ENCODE measurements around the gene PCA3. TPM values are rescaled to one million over a fixed set of nuclear protein-coding genes. Genes with fewer than 3 reads are reported as not detected.

Gene PCA3
- total and polyA plus RNA-seq, 9 of the 15 experiments (the other 6 are each of a cell fraction or from before 2014, with no cell fraction given): not detected

GRCh38 chr9:76716085-76716672, 48.1 kb upstream of the PCA3 start:
- no TSS peak for BruUV-seq (replicated peaks)
- no peak for DNase-seq (ENCODE audit: extremely low read depth in 1 of 4, low spot score in 3 of 4)
- Histone ChIP-seq H3K79me2 (ENCODE audit: control insufficient read depth, insufficient read depth, low read length) (no peaks in the 10 kb centered on the region), H3K27me3 (ENCODE audit: control insufficient read depth in 2 of 2, insufficient read depth in 2 of 2, low read length in 2 of 2) (peaks cover 0 to 4% of the 10 kb centered on the region in 2 experiments; a peak in 2 of 5 replicates), H2AFZ (ENCODE audit: low read depth, low read length) (no peak overlapping the region), H4K20me1 (replicated peaks; ENCODE audit: control insufficient read depth, insufficient read depth, low read length) (no peaks in the 10 kb centered on the region), H3K4me3 (no peak overlapping the region), H3K36me3 (ENCODE audit: control insufficient read depth, insufficient read depth, low read length) (no peaks in the 10 kb centered on the region), H3K9me3 (replicated peaks; ENCODE audit: control insufficient read depth, insufficient read depth, low read depth, low read length) (no peaks in the 10 kb centered on the region), H3K4me1 (replicated peaks in 1 of 2; ENCODE audit: control insufficient read depth in 2 of 2, insufficient read depth in 2 of 2, low read length in 2 of 2) (no peaks in the 10 kb centered on the region), H3K4me2 (ENCODE audit: insufficient read depth, low read length) (no peak overlapping the region), H3K27ac (ENCODE audit: extremely low read depth, low read depth, low read length) (no peak overlapping the region), H3K9me1 (ENCODE audit: control insufficient read depth, insufficient read depth, low read length) (no peaks in the 10 kb centered on the region), H3K9ac (ENCODE audit: insufficient read depth in 1 of 2, low read depth in 2 of 2, low read length in 2 of 2) (no peak overlapping the region)
- 7% methylated on average over 4 of the region's 7 CpGs for WGBS (ENCODE audit: insufficient coverage, low coverage, missing lambda C conversion rate)
- no peak for ATAC-seq
- no peak for FAIRE-seq
- ChIA-PET POLR2A (interaction anchor here (0.7 kb wide), 1 partner anchor 64 kb away, joined by 3 read pairs; no protein-coding TSS in a partner anchor), CTCF (ENCODE audit: low intra/inter-chr PET ratio) (no interaction called here)
- in situ Hi-C loops (cut with MboI) (no loop called here), intact Hi-C loops (cut with micrococcal nuclease) (loop anchor here (10.0 kb wide), 1 partner anchor 401 kb away; no protein-coding TSS in a partner anchor)
- peak; percentile 98 for TF ChIP-seq MYNN (IDR thresholded peaks at IDR 0.05)
- peak; percentile 80; the same call in 1 of the 2 replicates for TF ChIP-seq MYNN (CRISPR knock-in tag; IDR thresholded peaks at IDR 0.05)
- no peak for TF ChIP-seq MCM2 (IDR thresholded peaks at IDR 0.05; ENCODE audit: low read depth)
- peak; percentile 67 for TF ChIP-seq RFX1 (IDR thresholded peaks at IDR 0.05)

- H2AFZ ChIP-seq (ENCODE audit: low read depth, low read length): no peak overlapping the region
- H3K4me1 ChIP-seq (replicated peaks in 1 of 2; ENCODE audit: control insufficient read depth in 2 of 2, insufficient read depth in 2 of 2, low read length in 2 of 2): no peaks in the 10 kb centered on the region
- no peak overlapping the region for H3K4me2 ChIP-seq (ENCODE audit: insufficient read depth, low read length)
- intact Hi-C loops (cut with micrococcal nuclease) (loop anchor here (10.0 kb wide), 1 partner anchor 402 kb away; no protein-coding TSS in a partner anchor), in situ Hi-C loops (cut with MboI) (no loop called here)
- H3K36me3 ChIP-seq (ENCODE audit: control insufficient read depth, insufficient read depth, low read length): no peaks in the 10 kb centered on the region
- H3K27ac ChIP-seq (ENCODE audit: extremely low read depth, low read depth, low read length): no peak overlapping the region
- no peak for ATAC-seq
- BruUV-seq (replicated peaks): no TSS peak
- 2% methylated on average over 5 of the region's 5 CpGs for WGBS (ENCODE audit: insufficient coverage, low coverage, missing lambda C conversion rate)
- no peaks in the 10 kb centered on the region for H3K9me1 ChIP-seq (ENCODE audit: control insufficient read depth, insufficient read depth, low read length)
- ChIA-PET POLR2A (interaction anchor here (0.7 kb wide), 1 partner anchor 65 kb away, joined by 3 read pairs; no protein-coding TSS in a partner anchor), CTCF (ENCODE audit: low intra/inter-chr PET ratio) (no interaction called here)
- H4K20me1 ChIP-seq (replicated peaks; ENCODE audit: control insufficient read depth, insufficient read depth, low read length): no peaks in the 10 kb centered on the region
- FAIRE-seq: no peak
- TF ChIP-seq ZBTB5 (IDR thresholded peaks at IDR 0.05): no peak
- no peak overlapping the region for H3K9ac ChIP-seq (ENCODE audit: insufficient read depth in 1 of 2, low read depth in 2 of 2, low read length in 2 of 2)
- no peak overlapping the region for H3K4me3 ChIP-seq
- DNase-seq (ENCODE audit: extremely low read depth in 1 of 4, low spot score in 3 of 4): no peak
- H3K27me3 ChIP-seq (ENCODE audit: control insufficient read depth in 2 of 2, insufficient read depth in 2 of 2, low read length in 2 of 2): peaks cover 0 to 4% of the 10 kb centered on the region in 2 experiments; a peak in 2 of 5 replicates
- H3K9me3 ChIP-seq (replicated peaks; ENCODE audit: control insufficient read depth, insufficient read depth, low read depth, low read length): no peaks in the 10 kb centered on the region
- H3K79me2 ChIP-seq (ENCODE audit: control insufficient read depth, insufficient read depth, low read length): no peaks in the 10 kb centered on the region
Observed at GRCh38 chr9:76717176-76717575, 47.1 kb upstream of the PCA3 start.
